M059J (cell line): ENCODE measurements around the gene CALML3. TPM values are rescaled to one million over a fixed set of nuclear protein-coding genes. Genes with fewer than 3 reads are reported as not detected.

Experiments
- DNase-seq: peaks from one replicate; pipeline ENCODE4 v3.0.0-alpha.2; 2012; ENCODE audit warnings: low read depth
- total RNA-seq: library from RNA; depleted of rRNA; stranded (reverse); fragments of >200 nt; shearing (Covaris generic); gene quantifications from 2 replicates; pipeline ENCODE4 v1.2.3, GENCODE V29; 2014

The CALML3 gene
- total RNA-seq, 1 experiment from 2014 or later = not detected

- no peak for DNase-seq
These were observed 14.3 kb downstream of the CALML3 start for GRCh38 chr10:5538892-5539651.

- DNase-seq = no peak
These were observed 15.3 kb downstream of the CALML3 start for GRCh38 chr10:5540080-5540479.

- DNase-seq = no peak
These were observed 16.1 kb downstream of the CALML3 start for GRCh38 chr10:5540891-5541290.

GRCh38 chr10:5542100-5542499 lies 17.3 kb downstream of the CALML3 start:
- no peak for DNase-seq

GRCh38 chr10:5543623-5544022 lies 18.9 kb downstream of the CALML3 start:
- no peak for DNase-seq

- no peak for DNase-seq
These were observed 19.6 kb downstream of the CALML3 start for GRCh38 chr10:5544216-5544805.

- no peak for DNase-seq
These were observed 20.2 kb downstream of the CALML3 start for GRCh38 chr10:5545011-5545410.

GRCh38 chr10:5545426-5545777 lies 20.6 kb downstream of the CALML3 start:
- no peak for DNase-seq

GRCh38 chr10:5545778-5546710 lies 21.3 kb downstream of the CALML3 start:
- peak; percentile 88 for DNase-seq

GRCh38 chr10:5546891-5547680 lies 22.3 kb downstream of the CALML3 start:
- DNase-seq = peak; percentile 89

- DNase-seq = no peak
These were observed 22.8 kb downstream of the CALML3 start for GRCh38 chr10:5547681-5547930.

- peak; percentile 54 for DNase-seq
These were observed 23.3 kb downstream of the CALML3 start for GRCh38 chr10:5547931-5548660.

- DNase-seq = no peak
These were observed 24.9 kb downstream of the CALML3 start for GRCh38 chr10:5549462-5550249.

GRCh38 chr10:5550250-5550545 lies 25.4 kb downstream of the CALML3 start:
- DNase-seq = no peak

- peak; percentile 70 for DNase-seq
These were observed 26.1 kb downstream of the CALML3 start for GRCh38 chr10:5550621-5551530.

GRCh38 chr10:5551531-5552375 lies 27.0 kb downstream of the CALML3 start:
- peak; percentile 88 for DNase-seq

- DNase-seq = no peak
These were observed 27.9 kb downstream of the CALML3 start for GRCh38 chr10:5552376-5553321.
